Tibial artery (tissue), 4 donors: ENCODE data around the gene LRGUK.

Source experiments
- DNase-seq, 2 donors: peaks; one replicate each; pipeline ENCODE4 v3.0.0-alpha.2; 2019
- H3K27ac ChIP-seq, 2 donors: fragments of 200-600 bp; sonication (generic) in 1 of 2; 1 replicate in 1 of 2; 2 replicates in 1 of 2; pipeline ENCODE4 v1.5.1; 2018 to 2019; ENCODE audit warnings: mild to moderate bottlenecking in 1 of 2
- H3K27me3 ChIP-seq, 2 donors: fragments of 200-600 bp; sonication (generic) in 1 of 2; one replicate each; pipeline versions ENCODE4 v1.5.1 to v1.6.0; 2016 to 2019
- H3K36me3 ChIP-seq, 3 donors: fragments of 200-600 bp; sonication (generic) in 2 of 3; one replicate each; pipeline ENCODE4 v1.5.1; 2016 to 2019; ENCODE audit warnings: mild to moderate bottlenecking in 2 of 3
- H3K4me1 ChIP-seq, 4 donors: fragments of 200-600 bp; sonication (generic) in 2 of 4; 1 replicate in 3 of 4; 2 replicates in 1 of 4; pipeline ENCODE4 v1.5.1; 2016 to 2019
- H3K4me3 ChIP-seq, 2 donors: fragments of 200-600 bp; sonication (generic) in 1 of 2; 1 replicate in 1 of 2; 2 replicates in 1 of 2; pipeline ENCODE4 v1.5.1; 2018 to 2019; ENCODE audit warnings: mild to moderate bottlenecking in 2 of 2
- H3K9me3 ChIP-seq, 3 donors: fragments of 200-600 bp; sonication (generic) in 1 of 3; one replicate each; pipeline ENCODE4 v1.5.1; 2016 to 2019
- intact Hi-C: fragments of 100-400 bp; cut with DNase I; formaldehyde crosslinking; loops from one replicate; pipeline ENCODE4 v1.15.0; 2023; ENCODE audit warnings: low total_unique reads
- TF ChIP-seq, protein P1 (sequence below), 2 experiments: fragments of 200-600 bp in 1 of 2; fragments of 450-650 bp in 1 of 2; IDR thresholded peaks; one replicate each; pipeline ENCODE4 v1.5.1; 2017 to 2019; ENCODE audit warnings: antibody characterized with exemption in 2 of 2, mild to moderate bottlenecking in 1 of 2, moderate library complexity in 1 of 2

Gene LRGUK

GRCh38 chr7:134179036-134180011 is 52.2 kb downstream of the LRGUK start:
- Histone ChIP-seq H3K9me3 (no peaks in the 10 kb centered on the region), H3K4me3 (no peak overlapping the region), H3K36me3 (no peaks in the 10 kb centered on the region), H3K27ac (no peak overlapping the region), H3K4me1 (no peaks in the 10 kb centered on the region), H3K27me3 (no peaks in the 10 kb centered on the region)
- intact Hi-C loops, result no loop called here
- DNase-seq, result no peak
- TF ChIP-seq, protein P1, sequence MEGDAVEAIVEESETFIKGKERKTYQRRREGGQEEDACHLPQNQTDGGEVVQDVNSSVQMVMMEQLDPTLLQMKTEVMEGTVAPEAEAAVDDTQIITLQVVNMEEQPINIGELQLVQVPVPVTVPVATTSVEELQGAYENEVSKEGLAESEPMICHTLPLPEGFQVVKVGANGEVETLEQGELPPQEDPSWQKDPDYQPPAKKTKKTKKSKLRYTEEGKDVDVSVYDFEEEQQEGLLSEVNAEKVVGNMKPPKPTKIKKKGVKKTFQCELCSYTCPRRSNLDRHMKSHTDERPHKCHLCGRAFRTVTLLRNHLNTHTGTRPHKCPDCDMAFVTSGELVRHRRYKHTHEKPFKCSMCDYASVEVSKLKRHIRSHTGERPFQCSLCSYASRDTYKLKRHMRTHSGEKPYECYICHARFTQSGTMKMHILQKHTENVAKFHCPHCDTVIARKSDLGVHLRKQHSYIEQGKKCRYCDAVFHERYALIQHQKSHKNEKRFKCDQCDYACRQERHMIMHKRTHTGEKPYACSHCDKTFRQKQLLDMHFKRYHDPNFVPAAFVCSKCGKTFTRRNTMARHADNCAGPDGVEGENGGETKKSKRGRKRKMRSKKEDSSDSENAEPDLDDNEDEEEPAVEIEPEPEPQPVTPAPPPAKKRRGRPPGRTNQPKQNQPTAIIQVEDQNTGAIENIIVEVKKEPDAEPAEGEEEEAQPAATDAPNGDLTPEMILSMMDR (IDR thresholded peaks at IDR 0.05), result no peak

DNA sequence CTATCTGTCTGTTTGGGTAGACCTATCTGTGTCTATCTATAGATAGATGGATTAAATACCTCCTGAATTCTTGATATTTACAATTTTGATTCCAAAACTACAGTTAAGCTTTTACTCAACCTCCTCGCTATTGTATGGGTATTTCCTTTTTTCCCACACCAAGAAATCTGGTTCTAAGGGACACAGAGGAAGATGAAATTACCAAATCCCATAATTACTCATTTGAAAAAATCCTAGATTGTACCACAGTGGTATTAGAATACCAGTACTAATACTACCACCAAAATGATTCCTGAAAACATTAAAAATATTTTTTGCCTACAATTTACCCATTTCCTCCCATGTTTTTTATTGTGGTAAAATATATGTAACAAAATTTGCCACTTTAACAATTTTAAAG is 53.2 kb downstream of the LRGUK start:
- TF ChIP-seq, protein P1 (IDR thresholded peaks at IDR 0.05), result no peak
- Histone ChIP-seq H3K36me3 (no peaks in the 10 kb centered on the region), H3K4me3 (no peak overlapping the region), H3K27me3 (no peaks in the 10 kb centered on the region), H3K4me1 (no peaks in the 10 kb centered on the region), H3K27ac (no peak overlapping the region), H3K9me3 (no peaks in the 10 kb centered on the region)
- intact Hi-C loops, result no loop called here
- no peak for DNase-seq

DNA sequence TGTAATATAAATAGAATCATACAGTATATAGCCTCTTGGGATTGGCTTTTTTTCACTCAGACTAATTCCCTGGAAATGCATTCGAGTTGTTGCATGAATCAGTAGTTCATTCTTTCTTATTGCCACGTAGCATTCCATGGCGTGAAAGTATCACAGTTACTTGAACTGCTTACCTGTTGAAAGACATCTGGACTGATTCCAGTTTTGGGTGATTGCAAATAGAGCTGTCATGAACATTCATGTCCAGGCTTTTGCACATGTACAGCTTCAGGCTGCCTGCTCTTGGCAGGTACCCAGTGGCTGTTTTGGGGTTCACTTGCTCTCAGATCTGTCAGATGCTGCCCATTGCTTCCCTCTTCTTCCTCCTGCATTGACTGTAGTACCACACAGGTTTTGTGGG is 54.9 kb downstream of the LRGUK start:
- no peaks in the 10 kb centered on the region for H3K9me3 ChIP-seq
- TF ChIP-seq, protein P1 (IDR thresholded peaks at IDR 0.05), result no peak
- no peak overlapping the region for H3K4me3 ChIP-seq
- no peaks in the 10 kb centered on the region for H3K4me1 ChIP-seq
- no peaks in the 10 kb centered on the region for H3K36me3 ChIP-seq
- H3K27ac ChIP-seq, result no peak overlapping the region
- intact Hi-C loops, result no loop called here
- DNase-seq, result no peak
- H3K27me3 ChIP-seq, result no peaks in the 10 kb centered on the region

GRCh38 chr7:134184767-134185166 is 57.6 kb downstream of the LRGUK start:
- Histone ChIP-seq H3K4me3 (no peak overlapping the region), H3K27ac (no peak overlapping the region), H3K36me3 (no peaks in the 10 kb centered on the region), H3K9me3 (no peaks in the 10 kb centered on the region), H3K4me1 (no peaks in the 10 kb centered on the region), H3K27me3 (no peaks in the 10 kb centered on the region)
- intact Hi-C loops, result no loop called here
- TF ChIP-seq, protein P1 (IDR thresholded peaks at IDR 0.05), result no peak
- no peak for DNase-seq

DNA sequence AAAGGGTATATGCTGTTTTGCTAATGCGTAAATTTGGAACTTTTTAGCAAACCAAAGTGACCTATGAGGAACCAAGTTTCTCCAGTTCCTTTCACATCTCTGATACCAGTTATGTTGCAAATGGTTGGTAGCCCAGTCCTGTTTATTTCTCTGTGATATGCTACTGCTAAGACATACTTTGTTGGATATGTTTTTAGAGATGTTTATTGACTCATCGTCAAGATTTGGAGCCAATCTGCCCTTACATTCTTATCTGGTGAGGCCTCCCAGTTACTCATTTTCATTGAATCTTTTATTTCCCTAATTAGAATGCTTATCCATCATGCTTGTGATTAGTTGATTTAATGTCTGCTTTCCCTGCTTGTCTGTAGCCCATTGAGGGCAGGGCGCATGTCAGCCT is 58.9 kb downstream of the LRGUK start:
- no peaks in the 10 kb centered on the region for H3K9me3 ChIP-seq
- H3K4me3 ChIP-seq, result no peak overlapping the region
- intact Hi-C loops, result no loop called here
- TF ChIP-seq, protein P1 (IDR thresholded peaks at IDR 0.05), result no peak
- no peaks in the 10 kb centered on the region for H3K4me1 ChIP-seq
- H3K36me3 ChIP-seq, result no peaks in the 10 kb centered on the region
- H3K27ac ChIP-seq, result no peak overlapping the region
- no peak for DNase-seq
- no peaks in the 10 kb centered on the region for H3K27me3 ChIP-seq
